Subcutaneous abdominal adipose tissue (tissue), 5 donors: ENCODE measurements around the gene BORCS6.

Experiments used
- H3K27ac ChIP-seq: one replicate; pipeline ENCODE4 v1.7.0; 2013; ENCODE audit warnings: low read depth, mild to moderate bottlenecking, inconsistent platforms, low read length, moderate library complexity
- H3K27me3 ChIP-seq, 5 donors: one replicate each; pipeline ENCODE4 v1.7.0; 2013; ENCODE audit warnings: low read length in 5 of 5, inconsistent platforms in 1 of 5; ENCODE audit not compliant: control insufficient read depth in 5 of 5, insufficient read depth in 4 of 5
- H3K36me3 ChIP-seq, 5 donors: one replicate each; pipeline ENCODE4 v1.7.0; 2013; ENCODE audit warnings: low read length in 5 of 5; ENCODE audit not compliant: control insufficient read depth in 5 of 5, insufficient read depth in 5 of 5
- H3K4me1 ChIP-seq, 5 donors: one replicate each; pipeline ENCODE4 v1.7.0; 2013; ENCODE audit warnings: low read length in 5 of 5, mild to moderate bottlenecking in 3 of 5, moderate library complexity in 1 of 5; ENCODE audit not compliant: control insufficient read depth in 5 of 5, insufficient read depth in 5 of 5
- H3K4me3 ChIP-seq, 5 donors: one replicate each; pipeline ENCODE4 v1.7.0; 2013; ENCODE audit warnings: low read length in 5 of 5, low read depth in 1 of 5
- H3K9ac ChIP-seq, 5 donors: one replicate each; pipeline ENCODE4 v1.7.0; 2013; ENCODE audit warnings: low read length in 5 of 5, mild to moderate bottlenecking in 4 of 5, moderate library complexity in 3 of 5
- H3K9me3 ChIP-seq, 5 donors: one replicate each; pipeline ENCODE4 v1.7.0; 2013; ENCODE audit warnings: low read length in 5 of 5; ENCODE audit not compliant: control insufficient read depth in 5 of 5
- donor health status: healthy.
- donor health status: healthy.
- donor health status: healthy.
- donor health status: healthy.
- donor health status: healthy.

The BORCS6 gene

GRCh38 chr17:8150194-8151119, 39.5 kb downstream of the BORCS6 start:
- H3K9me3 ChIP-seq = no peaks in the 10 kb centered on the region
- H3K36me3 ChIP-seq = peaks cover 0 to 59% (median 53%) of the 10 kb centered on the region in 5 donors
- H3K4me1 ChIP-seq = peaks cover 15 to 60% (median 48%) of the 10 kb centered on the region in 5 donors
- no peaks in the 10 kb centered on the region for H3K27me3 ChIP-seq
- H3K27ac ChIP-seq = peak overlapping the region; percentile 97
- H3K9ac ChIP-seq = peak overlapping the region; percentile 87 to 96 (median 89)
- peak overlapping the region; percentile 65 to 100 (median 95) for H3K4me3 ChIP-seq

DNA sequence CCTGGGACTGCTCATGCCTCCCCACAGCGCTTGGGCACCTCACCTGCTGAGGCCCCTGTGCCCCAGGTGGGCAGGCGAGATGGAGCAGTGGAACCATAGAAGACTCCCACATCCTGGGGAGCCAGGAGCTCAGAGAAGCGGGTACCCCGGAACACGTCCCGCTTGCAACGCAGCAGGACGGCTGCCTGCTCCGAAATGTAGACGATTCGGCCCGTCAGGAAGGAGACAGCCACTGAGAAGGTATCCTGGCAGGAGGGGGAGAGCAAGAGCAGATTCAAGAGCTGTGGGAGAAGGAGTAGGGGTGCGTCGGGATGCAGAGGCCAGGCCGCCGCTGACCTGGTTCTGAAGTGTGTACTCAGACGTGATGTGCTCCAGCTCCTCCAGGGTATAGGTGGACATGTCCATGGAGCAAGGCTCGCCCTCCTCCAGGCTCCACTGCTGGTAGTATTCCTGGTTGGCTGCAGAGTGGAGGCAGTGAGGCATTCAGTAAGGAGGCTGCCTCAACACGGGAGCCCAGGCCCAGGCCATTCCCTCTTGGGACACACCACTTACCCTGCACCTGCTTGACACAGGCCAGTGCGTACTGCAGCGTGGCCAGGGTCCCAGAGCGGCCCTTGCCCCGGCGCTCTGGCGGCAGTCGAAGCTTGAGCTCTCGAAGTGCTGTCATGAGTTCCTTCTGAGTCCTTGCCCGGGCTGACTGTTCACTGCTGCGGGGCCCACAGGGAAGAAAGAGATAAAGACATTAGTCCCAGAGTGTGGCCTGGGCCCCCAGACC, 40.4 kb downstream of the BORCS6 start:
- H3K9me3 ChIP-seq = no peaks in the 10 kb centered on the region
- peak overlapping the region in 1 of 5 donors; percentile 100 for H3K4me3 ChIP-seq
- H3K9ac ChIP-seq = no peak overlapping the region
- H3K4me1 ChIP-seq = peaks cover 15 to 52% (median 40%) of the 10 kb centered on the region in 5 donors
- peaks cover 0 to 67% (median 62%) of the 10 kb centered on the region in 5 donors for H3K36me3 ChIP-seq
- H3K27ac ChIP-seq = peak overlapping the region; percentile 97
- no peaks in the 10 kb centered on the region for H3K27me3 ChIP-seq

GRCh38 chr17:8148560-8148959, 41.4 kb downstream of the BORCS6 start:
- Histone ChIP-seq H3K27ac (no peak overlapping the region), H3K9me3 (no peaks in the 10 kb centered on the region), H3K4me1 (peaks cover 15 to 43% (median 32%) of the 10 kb centered on the region in 5 donors), H3K9ac (peak overlapping the region in 1 of 5 donors; percentile 15), H3K27me3 (no peaks in the 10 kb centered on the region), H3K4me3 (no peak overlapping the region), H3K36me3 (peaks cover 0 to 78% (median 72%) of the 10 kb centered on the region in 5 donors)

GRCh38 chr17:8147805-8148404, 42.1 kb downstream of the BORCS6 start:
- no peak overlapping the region for H3K4me3 ChIP-seq
- H3K9me3 ChIP-seq = no peaks in the 10 kb centered on the region
- peaks cover 9 to 37% (median 25%) of the 10 kb centered on the region in 5 donors for H3K4me1 ChIP-seq
- H3K36me3 ChIP-seq = peaks cover 0 to 81% (median 79%) of the 10 kb centered on the region in 5 donors
- H3K27ac ChIP-seq = no peak overlapping the region
- H3K9ac ChIP-seq = peak overlapping the region in 1 of 5 donors; percentile 15
- no peaks in the 10 kb centered on the region for H3K27me3 ChIP-seq

- Histone ChIP-seq H3K9me3 (no peaks in the 10 kb centered on the region), H3K4me3 (no peak overlapping the region), H3K27ac (no peak overlapping the region), H3K27me3 (no peaks in the 10 kb centered on the region), H3K36me3 (peaks cover 0 to 87% (median 85%) of the 10 kb centered on the region in 5 donors), H3K4me1 (peaks cover 4 to 31% (median 20%) of the 10 kb centered on the region in 5 donors), H3K9ac (no peak overlapping the region)
These were observed 42.7 kb downstream of the BORCS6 start for GRCh38 chr17:8147141-8147804.

DNA sequence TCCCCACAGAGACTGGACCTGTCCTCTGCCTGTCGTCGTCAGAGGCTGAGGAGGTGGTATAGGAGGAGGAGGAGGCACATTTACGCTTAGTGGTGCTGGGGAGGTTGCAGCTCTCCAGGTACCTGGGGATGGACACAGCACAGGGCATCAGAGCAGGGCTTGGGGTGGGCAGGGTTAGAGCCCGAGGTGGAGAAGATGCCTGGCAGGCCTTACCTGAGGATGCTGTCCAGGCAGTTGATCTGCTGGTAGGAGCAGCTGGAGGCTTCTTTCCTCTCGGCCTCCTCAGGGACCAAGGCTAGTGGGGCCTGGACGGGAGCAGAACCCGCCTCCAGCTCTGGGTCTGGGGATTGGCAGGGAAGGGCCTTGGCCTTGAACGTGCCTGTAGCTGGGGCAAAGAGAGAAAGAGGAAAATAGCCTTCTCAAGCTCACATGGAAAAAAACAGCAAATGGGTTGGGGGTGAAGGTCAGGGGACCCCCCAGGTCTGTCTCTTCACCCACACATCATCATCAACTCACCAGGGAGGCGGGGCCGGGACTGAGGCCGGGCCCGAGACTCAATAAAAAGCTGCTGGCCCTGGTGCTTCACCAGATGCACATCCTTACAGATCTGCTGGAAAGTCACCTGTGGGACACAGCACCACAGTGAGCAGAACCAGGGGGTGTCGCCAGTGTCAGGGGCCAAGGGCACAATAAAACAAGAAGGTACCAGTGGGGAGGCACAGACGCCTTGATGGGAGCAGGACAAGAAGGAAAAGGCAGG, 43.4 kb downstream of the BORCS6 start:
- Histone ChIP-seq H3K27me3 (no peaks in the 10 kb centered on the region), H3K27ac (no peak overlapping the region), H3K9me3 (no peaks in the 10 kb centered on the region), H3K4me1 (peaks cover 4 to 23% (median 20%) of the 10 kb centered on the region in 5 donors), H3K4me3 (no peak overlapping the region), H3K9ac (no peak overlapping the region), H3K36me3 (peaks cover under 1 to 94% (median 92%) of the 10 kb centered on the region in 5 donors)

- H3K27me3 ChIP-seq = no peaks in the 10 kb centered on the region
- peaks cover 3 to 17% (median 12%) of the 10 kb centered on the region in 5 donors for H3K4me1 ChIP-seq
- H3K36me3 ChIP-seq = peaks cover 3 to 100% (median 100%) of the 10 kb centered on the region in 5 donors
- H3K27ac ChIP-seq = no peak overlapping the region
- H3K4me3 ChIP-seq = no peak overlapping the region
- no peaks in the 10 kb centered on the region for H3K9me3 ChIP-seq
- no peak overlapping the region for H3K9ac ChIP-seq
These were observed 44.2 kb downstream of the BORCS6 start for GRCh38 chr17:8145811-8146210.

GRCh38 chr17:8144401-8145231, 45.4 kb downstream of the BORCS6 start:
- no peak overlapping the region for H3K27ac ChIP-seq
- peaks cover 3 to 100% (median 99%) of the 10 kb centered on the region in 5 donors for H3K36me3 ChIP-seq
- H3K9ac ChIP-seq = no peak overlapping the region
- no peaks in the 10 kb centered on the region for H3K9me3 ChIP-seq
- H3K4me3 ChIP-seq = no peak overlapping the region
- H3K4me1 ChIP-seq = peaks cover 0 to 16% (median 9%) of the 10 kb centered on the region in 5 donors
- H3K27me3 ChIP-seq = no peaks in the 10 kb centered on the region
